GM21390 (cell line): ENCODE data around the gene FOXP1.

ENCODE experiments used
- ATAC-seq: cut with Tn5 transposase; IDR thresholded peaks from one replicate; pipeline ENCODE4 v1.9.1; 2021; ENCODE audit not compliant: unreplicated experiment

FOXP1 gene

GRCh38 chr3:71054312-71054711, 529.2 kb downstream of the FOXP1 start:
- no peak for ATAC-seq

- ATAC-seq: no peak
Observed at GRCh38 chr3:71053495-71053894, 530.0 kb downstream of the FOXP1 start.

GRCh38 chr3:71052716-71053115, 530.8 kb downstream of the FOXP1 start:
- ATAC-seq: no peak

- ATAC-seq: no peak
Observed at GRCh38 chr3:71051893-71052687, 531.4 kb downstream of the FOXP1 start.

- no peak for ATAC-seq
Observed at GRCh38 chr3:71051259-71051595, 532.3 kb downstream of the FOXP1 start.

GRCh38 chr3:71050538-71051258, 532.8 kb downstream of the FOXP1 start:
- ATAC-seq: no peak

GRCh38 chr3:71050166-71050537, 533.4 kb downstream of the FOXP1 start:
- no peak for ATAC-seq

GRCh38 chr3:71048948-71049347, 534.6 kb downstream of the FOXP1 start:
- no peak for ATAC-seq

GRCh38 chr3:71047616-71048531, 535.7 kb downstream of the FOXP1 start:
- no peak for ATAC-seq

- ATAC-seq: no peak
Observed at GRCh38 chr3:71046791-71047190, 536.7 kb downstream of the FOXP1 start.

GRCh38 chr3:71045917-71046282, 537.6 kb downstream of the FOXP1 start:
- no peak for ATAC-seq

- ATAC-seq: no peak
Observed at GRCh38 chr3:71045212-71045916, 538.2 kb downstream of the FOXP1 start.

- no peak for ATAC-seq
Observed at GRCh38 chr3:71042759-71043158, 540.8 kb downstream of the FOXP1 start.

- ATAC-seq: no peak
Observed at GRCh38 chr3:71041371-71041770, 542.2 kb downstream of the FOXP1 start.

GRCh38 chr3:71039332-71039731, 544.2 kb downstream of the FOXP1 start:
- no peak for ATAC-seq

- no peak for ATAC-seq
Observed at GRCh38 chr3:71037775-71038174, 545.8 kb downstream of the FOXP1 start.

GRCh38 chr3:71035886-71036285, 547.6 kb downstream of the FOXP1 start:
- no peak for ATAC-seq

- no peak for ATAC-seq
Observed at GRCh38 chr3:71035314-71035713, 548.2 kb downstream of the FOXP1 start.

GRCh38 chr3:71033681-71034220, 549.8 kb downstream of the FOXP1 start:
- ATAC-seq: no peak

GRCh38 chr3:71031914-71032521, 551.5 kb downstream of the FOXP1 start:
- ATAC-seq: no peak
